Neural progenitor cell (in vitro differentiated cells): Measurements from ENCODE around the gene ACSBG1. TPM values are rescaled to one million over a fixed set of nuclear protein-coding genes. Genes with fewer than 3 reads are reported as not detected.

ENCODE experiments used
- DNase-seq: peaks from one replicate; pipeline ENCODE4 v3.0.0-alpha.2; 2016; ENCODE audit warnings: low spot score
- H2AFZ ChIP-seq: fragments of 200-600 bp; sonication (generic); replicated peaks from 2 replicates; pipeline ENCODE4 v1.6.1; 2016; ENCODE audit warnings: antibody characterized with exemption
- H3F3A ChIP-seq: fragments of 200-600 bp; sonication (generic); 2 replicates; pipeline ENCODE4 v1.6.1; 2016; ENCODE audit warnings: antibody characterized with exemption, low read depth
- H3K27ac ChIP-seq: fragments of 200-600 bp; sonication (generic); 2 replicates; pipeline ENCODE4 v1.5.1; 2016; ENCODE audit warnings: mild to moderate bottlenecking
- H3K27me3 ChIP-seq: fragments of 200-600 bp; sonication (generic); 2 replicates; pipeline ENCODE4 v1.6.1; 2016; ENCODE audit warnings: mild to moderate bottlenecking, moderate library complexity
- H3K36me3 ChIP-seq: fragments of 200-600 bp; sonication (generic); 2 replicates; pipeline ENCODE4 v1.5.1; 2016
- H3K4me1 ChIP-seq: fragments of 200-600 bp; sonication (generic); 2 replicates; pipeline ENCODE4 v1.6.1; 2016; ENCODE audit warnings: mixed run types
- H3K4me2 ChIP-seq: fragments of 200-600 bp; sonication (generic); 2 replicates; pipeline ENCODE4 v1.6.1; 2016
- H3K4me3 ChIP-seq: fragments of 200-600 bp; sonication (generic); 2 replicates; pipeline ENCODE4 v1.5.1; 2016
- H3K79me2 ChIP-seq: fragments of 200-600 bp; sonication (generic); 2 replicates; pipeline ENCODE4 v1.6.1; 2016; ENCODE audit warnings: low read depth
- H3K9ac ChIP-seq: fragments of 200-600 bp; sonication (generic); 2 replicates; pipeline ENCODE4 v1.6.1; 2016
- H3K9me3 ChIP-seq: fragments of 200-600 bp; sonication (generic); 2 replicates; pipeline ENCODE4 v1.5.1; 2016; ENCODE audit warnings: low read depth
- H4K20me1 ChIP-seq: fragments of 200-600 bp; sonication (generic); 2 replicates; pipeline ENCODE4 v1.6.1; 2016; ENCODE audit warnings: low read depth
- H3K27ac Mint-ChIP-seq: 3 replicates; pipeline ENCODE4 v1.8.0; 2021; ENCODE audit warnings: mixed read lengths
- H3K27me3 Mint-ChIP-seq: 2 replicates; pipeline ENCODE4 v1.8.0; 2022; ENCODE audit warnings: low read depth, mild to moderate bottlenecking, inconsistent platforms, moderate library complexity, mixed read lengths; ENCODE audit not compliant: insufficient read depth
- H3K36me3 Mint-ChIP-seq: 3 replicates; pipeline ENCODE4 v1.8.0; 2021; ENCODE audit warnings: mixed read lengths
- H3K4me1 Mint-ChIP-seq: 3 replicates; pipeline ENCODE4 v1.8.0; 2021; ENCODE audit warnings: mixed read lengths
- H3K4me3 Mint-ChIP-seq: 3 replicates; pipeline ENCODE4 v1.8.0; 2021; ENCODE audit warnings: mild to moderate bottlenecking, moderate library complexity, mixed read lengths
- H3K9me3 Mint-ChIP-seq: 3 replicates; pipeline ENCODE4 v1.8.0; 2020; ENCODE audit warnings: mixed read lengths
- EZH2 ChIP-seq: fragments of 200-600 bp; sonication (generic); IDR thresholded peaks from 2 replicates; pipeline ENCODE4 v1.6.1; 2017; ENCODE audit warnings: antibody characterized with exemption, mild to moderate bottlenecking, moderate library complexity
- EZH2phosphoT487 ChIP-seq: fragments of 200-600 bp; sonication (generic); IDR thresholded peaks from 2 replicates; pipeline ENCODE4 v1.6.1; 2017; ENCODE audit warnings: antibody characterized with exemption
- total RNA-seq: library from RNA; depleted of rRNA; stranded (reverse); fragments of >200 nt; gene quantifications from 2 replicates; pipeline ENCODE4 v1.2.3, GENCODE V29; 2015; ENCODE audit warnings: low replicate concordance
- TF ChIP-seq, protein P1 (sequence below): fragments of 200-600 bp; sonication (generic); IDR thresholded peaks from 2 replicates; pipeline ENCODE4 v1.5.1; 2017; ENCODE audit warnings: antibody characterized with exemption, mild to moderate bottlenecking

Gene ACSBG1
- total RNA-seq, 1 donor from 2014 or later: 0.11 TPM

DNA sequence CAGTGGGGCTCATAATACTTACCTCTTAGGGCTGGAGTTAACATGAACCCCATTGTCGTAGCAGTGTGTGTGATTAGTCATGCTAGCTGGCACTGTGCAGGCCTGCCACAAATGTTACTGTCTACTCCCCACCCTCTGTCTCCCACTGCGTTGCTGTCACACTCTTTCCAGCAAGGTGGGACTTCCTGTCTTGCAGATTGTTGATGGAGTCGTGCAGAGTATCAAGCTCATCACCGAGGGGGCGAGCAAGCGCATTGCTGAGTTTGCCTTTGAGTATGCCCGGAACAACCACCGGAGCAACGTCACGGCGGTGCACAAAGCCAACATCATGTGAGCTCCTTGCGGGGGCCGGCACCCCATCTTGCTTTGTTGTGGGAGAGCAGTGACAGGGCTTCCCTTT, 72.3 kb downstream of the ACSBG1 start:
- Histone ChIP-seq H2AFZ (no peak overlapping the region), H4K20me1 (no peaks in the 10 kb centered on the region), H3K27ac (no peak overlapping the region), H3K9ac (no peak overlapping the region), H3F3A (no peaks in the 10 kb centered on the region), H3K36me3 (no peaks in the 10 kb centered on the region), H3K4me2 (no peak overlapping the region), H3K4me1 (no peaks in the 10 kb centered on the region), H3K27me3 (no peaks in the 10 kb centered on the region), H3K9me3 (no peaks in the 10 kb centered on the region), H3K79me2 (no peaks in the 10 kb centered on the region), H3K4me3 (no peak overlapping the region)
- Mint-ChIP-seq H3K4me3 (no peak overlapping the region), H3K9me3 (no peaks in the 10 kb centered on the region), H3K36me3 (peaks cover 12% of the 10 kb centered on the region), H3K27me3 (no peaks in the 10 kb centered on the region), H3K27ac (peak overlapping the region; percentile 54), H3K4me1 (no peaks in the 10 kb centered on the region)
- no peak for DNase-seq
- TF ChIP-seq EZH2: no peak
- TF ChIP-seq EZH2phosphoT487: no peak
- TF ChIP-seq, protein P1, sequence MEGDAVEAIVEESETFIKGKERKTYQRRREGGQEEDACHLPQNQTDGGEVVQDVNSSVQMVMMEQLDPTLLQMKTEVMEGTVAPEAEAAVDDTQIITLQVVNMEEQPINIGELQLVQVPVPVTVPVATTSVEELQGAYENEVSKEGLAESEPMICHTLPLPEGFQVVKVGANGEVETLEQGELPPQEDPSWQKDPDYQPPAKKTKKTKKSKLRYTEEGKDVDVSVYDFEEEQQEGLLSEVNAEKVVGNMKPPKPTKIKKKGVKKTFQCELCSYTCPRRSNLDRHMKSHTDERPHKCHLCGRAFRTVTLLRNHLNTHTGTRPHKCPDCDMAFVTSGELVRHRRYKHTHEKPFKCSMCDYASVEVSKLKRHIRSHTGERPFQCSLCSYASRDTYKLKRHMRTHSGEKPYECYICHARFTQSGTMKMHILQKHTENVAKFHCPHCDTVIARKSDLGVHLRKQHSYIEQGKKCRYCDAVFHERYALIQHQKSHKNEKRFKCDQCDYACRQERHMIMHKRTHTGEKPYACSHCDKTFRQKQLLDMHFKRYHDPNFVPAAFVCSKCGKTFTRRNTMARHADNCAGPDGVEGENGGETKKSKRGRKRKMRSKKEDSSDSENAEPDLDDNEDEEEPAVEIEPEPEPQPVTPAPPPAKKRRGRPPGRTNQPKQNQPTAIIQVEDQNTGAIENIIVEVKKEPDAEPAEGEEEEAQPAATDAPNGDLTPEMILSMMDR: no peak

GRCh38 chr15:78159395-78159794, 75.0 kb downstream of the ACSBG1 start:
- Histone ChIP-seq H2AFZ (no peak overlapping the region), H3K4me1 (no peaks in the 10 kb centered on the region), H3K36me3 (no peaks in the 10 kb centered on the region), H3K79me2 (no peaks in the 10 kb centered on the region), H3K4me3 (no peak overlapping the region), H4K20me1 (no peaks in the 10 kb centered on the region), H3K9me3 (no peaks in the 10 kb centered on the region), H3K27ac (no peak overlapping the region), H3K4me2 (no peak overlapping the region), H3F3A (peaks cover 5% of the 10 kb centered on the region), H3K9ac (no peak overlapping the region), H3K27me3 (no peaks in the 10 kb centered on the region)
- no peak for TF ChIP-seq EZH2
- TF ChIP-seq EZH2phosphoT487: no peak
- TF ChIP-seq, protein P1: no peak
- Mint-ChIP-seq H3K4me1 (no peaks in the 10 kb centered on the region), H3K36me3 (peaks cover 4% of the 10 kb centered on the region), H3K27ac (no peak overlapping the region), H3K9me3 (no peaks in the 10 kb centered on the region), H3K27me3 (no peaks in the 10 kb centered on the region), H3K4me3 (no peak overlapping the region)
- no peak for DNase-seq

GRCh38 chr15:78157203-78157602, 77.2 kb downstream of the ACSBG1 start:
- Histone ChIP-seq H4K20me1 (peaks cover 3% of the 10 kb centered on the region), H3K27me3 (no peaks in the 10 kb centered on the region), H3K36me3 (no peaks in the 10 kb centered on the region), H3K27ac (no peak overlapping the region), H3K9ac (no peak overlapping the region), H3K4me3 (no peak overlapping the region), H3K79me2 (no peaks in the 10 kb centered on the region), H3F3A (peaks cover 5% of the 10 kb centered on the region), H3K4me2 (no peak overlapping the region), H3K4me1 (no peaks in the 10 kb centered on the region), H3K9me3 (no peaks in the 10 kb centered on the region), H2AFZ (no peak overlapping the region)
- no peak for TF ChIP-seq EZH2phosphoT487
- TF ChIP-seq EZH2: no peak
- TF ChIP-seq, protein P1: no peak
- H3K36me3 Mint-ChIP-seq: peaks cover 6% of the 10 kb centered on the region
- H3K9me3 Mint-ChIP-seq: no peaks in the 10 kb centered on the region
- H3K4me3 Mint-ChIP-seq: no peak overlapping the region
- H3K27ac Mint-ChIP-seq: no peak overlapping the region
- no peaks in the 10 kb centered on the region for H3K27me3 Mint-ChIP-seq
- DNase-seq: no peak
- H3K4me1 Mint-ChIP-seq: no peaks in the 10 kb centered on the region
